B cell (primary cell): Measurements from ENCODE around the gene CST6. TPM values are rescaled to one million over a fixed set of nuclear protein-coding genes. Genes with fewer than 3 reads are reported as not detected.

Experiments
- ATAC-seq: fragments of 200-7000 bp; cut with Tn5 transposase; one replicate; pipeline ENCODE4 v1.10.0; 2021; ENCODE audit warnings: low read depth, mild to moderate bottlenecking, moderate number of reproducible peaks, moderate library complexity
- CTCF ChIA-PET: fragments of 350-600 bp; sonication (Branson Sonifier 250); formaldehyde crosslinking; loops from one replicate; lab custom pipeline; 2021; ENCODE audit warnings: antibody characterized with exemption, inconsistent platforms; lab: Charles Lee
- POLR2A ChIA-PET: fragments of 350-600 bp; sonication (Branson Sonifier 250); formaldehyde crosslinking; loops from one replicate; lab custom pipeline; 2021; ENCODE audit warnings: antibody characterized with exemption; lab: Charles Lee
- DNase-seq: peaks from one replicate; pipeline ENCODE4 v3.0.0; 2013
- H2AFZ ChIP-seq: 2 replicates; pipeline ENCODE4 v1.6.1; 2012; ENCODE audit warnings: mild to moderate bottlenecking, low read depth, low read length; ENCODE audit not compliant: insufficient read depth, poor library complexity, severe bottlenecking
- H3K27ac ChIP-seq, 2 donors: 1 replicate in 1 of 2; 2 replicates in 1 of 2; pipeline ENCODE4 v1.5.1; 2012 to 2013; ENCODE audit warnings: low read length in 2 of 2, mild to moderate bottlenecking in 2 of 2, moderate library complexity in 1 of 2
- H3K27me3 ChIP-seq, 4 experiments: fragments of 200-600 bp in 1 of 4; sonication (generic) in 1 of 4; replicated peaks in 1 of 4; 1 replicate in 2 of 4; 2 replicates in 2 of 4; pipeline versions ENCODE4 v1.6.1 to v1.7.0; 2013 to 2016; ENCODE audit warnings: low read length in 3 of 4, mild to moderate bottlenecking in 2 of 4, mixed read lengths in 1 of 4, moderate library complexity in 1 of 4; ENCODE audit not compliant: insufficient read depth in 4 of 4, control insufficient read depth in 3 of 4; ENCODE audit errors: control extremely low read depth in 1 of 4
- H3K36me3 ChIP-seq, 2 experiments: replicated peaks in 1 of 2; 1 replicate in 1 of 2; 2 replicates in 1 of 2; pipeline versions ENCODE4 v1.6.1 to v1.7.1; 2013; ENCODE audit warnings: low read length in 1 of 2; ENCODE audit not compliant: insufficient read depth in 2 of 2, control insufficient read depth in 1 of 2; ENCODE audit errors: control extremely low read depth in 1 of 2, extremely low read depth in 1 of 2
- H3K4me1 ChIP-seq, 2 donors: fragments of 200-600 bp in 1 of 2; sonication (generic) in 1 of 2; 1 replicate in 1 of 2; 2 replicates in 1 of 2; pipeline versions ENCODE4 v1.5.1 to v1.6.1; 2013 to 2017; ENCODE audit warnings: low read length in 2 of 2; ENCODE audit not compliant: control insufficient read depth in 2 of 2, insufficient read depth in 2 of 2
- H3K4me2 ChIP-seq: replicated peaks from 2 replicates; pipeline ENCODE3; 2012; ENCODE audit warnings: mild to moderate bottlenecking, low read depth, low read length; ENCODE audit not compliant: poor library complexity, severe bottlenecking
- H3K4me3 ChIP-seq, 5 experiments: fragments of 200-600 bp in 1 of 5; sonication (generic) in 1 of 5; 1 replicate in 3 of 5; 2 replicates in 2 of 5; pipeline versions ENCODE4 v1.5.1 to v1.7.0; 2011 to 2016; ENCODE audit warnings: low read length in 4 of 5, mild to moderate bottlenecking in 4 of 5, low read depth in 2 of 5, control low read depth in 1 of 5, moderate library complexity in 1 of 5; ENCODE audit not compliant: insufficient read depth in 1 of 5; ENCODE audit errors: control extremely low read depth in 1 of 5, extremely low read depth in 1 of 5
- H3K79me2 ChIP-seq: fragments of 200-600 bp; sonication (generic); one replicate; pipeline ENCODE4 v1.6.0; 2016; ENCODE audit warnings: low read length; ENCODE audit not compliant: control insufficient read depth, insufficient read depth
- H3K9ac ChIP-seq: fragments of 200-600 bp; sonication (generic); 2 replicates; pipeline ENCODE4 v1.6.1; 2017; ENCODE audit warnings: mild to moderate bottlenecking, low read length, moderate library complexity
- H3K9me3 ChIP-seq, 3 donors: one replicate each; pipeline versions ENCODE4 v1.6.1 to v1.7.1; 2013; ENCODE audit warnings: low read length in 2 of 3; ENCODE audit not compliant: control insufficient read depth in 2 of 3, insufficient read depth in 1 of 3; ENCODE audit errors: control extremely low read depth in 1 of 3
- H4K20me1 ChIP-seq: 2 replicates; pipeline ENCODE4 v1.6.0; 2012; ENCODE audit warnings: mild to moderate bottlenecking, low read length; ENCODE audit not compliant: insufficient read depth, control insufficient read depth, poor library complexity, severe bottlenecking
- H3K27ac Mint-ChIP-seq: one replicate; pipeline ENCODE4 v1.8.0; 2021; ENCODE audit warnings: mixed read lengths
- H3K27me3 Mint-ChIP-seq: one replicate; pipeline ENCODE4 v1.8.0; 2021; ENCODE audit warnings: mixed read lengths
- H3K4me1 Mint-ChIP-seq: one replicate; pipeline ENCODE4 v1.8.0; 2021; ENCODE audit warnings: mixed read lengths
- H3K4me3 Mint-ChIP-seq: one replicate; pipeline ENCODE4 v1.8.0; 2021; ENCODE audit warnings: mixed read lengths
- H3K9me3 Mint-ChIP-seq: one replicate; pipeline ENCODE4 v1.8.0; 2022; ENCODE audit warnings: mixed read lengths; ENCODE audit not compliant: insufficient read depth
- EZH2 ChIP-seq: IDR thresholded peaks from 2 replicates; pipeline ENCODE4 v1.6.1; 2012; ENCODE audit warnings: borderline replicate concordance, low read depth, mild to moderate bottlenecking, moderate library complexity, low read length; ENCODE audit not compliant: insufficient read depth, poor library complexity, severe bottlenecking
- WGBS: methylation state at CpG from one replicate; pipeline ENCODE4 v1.1.5; 2013; ENCODE audit warnings: missing lambda C conversion rate; ENCODE audit not compliant: insufficient coverage; 5-methylcytosine and 5-hydroxymethylcytosine counted together
- intact Hi-C: fragments of 100-400 bp; cut with micrococcal nuclease; formaldehyde crosslinking; loops from one replicate; pipeline ENCODE4 v1.10.0; 2022
- polyA plus RNA-seq: library from polyadenylated mRNA; depleted of rRNA; stranded (reverse); fragments of >200 nt; gene quantifications from 2 replicates; pipeline ENCODE4 v1.2.3, GENCODE V29; 2012
- total RNA-seq, 2 donors: library from RNA; stranded (reverse); fragments of 120-200 nt in 1 of 2; gene quantifications; 1 replicate in 1 of 2; 2 replicates in 1 of 2; pipeline versions ENCODE4 v1.2.3 to v1.2.4, GENCODE V29; 2013 to 2022
- TF ChIP-seq, protein P1 (sequence below): fragments of 200-600 bp; IDR thresholded peaks from one replicate; pipeline ENCODE4 v1.8.0; 2022; ENCODE audit warnings: antibody characterized with exemption, mild to moderate bottlenecking

CST6 gene
- total and polyA plus RNA-seq, 2 donors (not counting 1 experiment from before 2014, with no cell fraction given): not detected

DNA sequence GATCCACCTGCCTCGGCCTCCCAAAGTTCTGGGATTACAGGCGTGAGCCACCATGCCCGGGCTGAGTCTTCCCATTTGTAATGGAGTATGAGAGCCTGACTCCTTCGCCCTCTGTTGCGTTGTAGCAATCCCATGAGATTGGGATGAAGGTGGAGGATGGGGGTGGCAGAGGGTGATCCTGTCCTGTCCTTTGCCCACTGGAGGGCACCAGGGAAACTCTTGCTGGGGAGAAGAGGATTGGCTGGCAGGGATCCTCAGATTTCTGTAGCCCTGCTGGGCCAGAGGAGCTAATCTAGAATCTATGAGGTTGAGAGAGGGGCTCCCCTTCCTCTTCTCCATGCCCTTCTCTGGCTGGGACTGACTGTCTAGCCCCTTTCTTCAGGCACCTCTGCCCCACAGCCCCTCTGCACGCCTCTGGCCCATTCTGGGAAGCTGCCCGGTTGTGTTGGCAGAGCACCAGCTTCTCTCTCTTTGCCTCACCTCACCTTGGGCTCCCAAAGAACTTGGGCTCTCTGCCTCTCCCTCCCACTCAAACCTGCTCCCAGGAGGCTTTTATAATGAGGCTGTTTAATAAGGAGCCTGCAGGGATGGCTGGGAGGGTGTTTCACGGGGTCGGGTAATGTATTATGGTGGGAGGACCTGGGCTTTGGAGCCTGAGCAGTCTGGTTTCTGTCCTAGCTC, 24.0 kb downstream of the CST6 start:
- DNase-seq (no peak), ATAC-seq (no peak)
- ChIA-PET POLR2A (interaction anchor here (0.6 to 0.7 kb wide), 2 partner anchors 27 to 155 kb away, joined by 3 read pairs; no protein-coding TSS in a partner anchor), CTCF (interaction anchor here (2.2 kb wide), 1 partner anchor 9 kb away, joined by 12 read pairs; no protein-coding TSS in a partner anchor)
- H3K27me3 Mint-ChIP-seq: peaks cover 16% of the 10 kb centered on the region
- no peak overlapping the region for H3K4me3 Mint-ChIP-seq
- H4K20me1 ChIP-seq: no peaks in the 10 kb centered on the region
- H3K27ac Mint-ChIP-seq: no peak overlapping the region
- peaks cover 0 to 10% (median 0%) of the 10 kb centered on the region in 3 donors for H3K9me3 ChIP-seq
- H3K27ac ChIP-seq: no peak overlapping the region
- H3K27me3 ChIP-seq: peaks cover 0 to 8% (median 2%) of the 10 kb centered on the region in 4 experiments
- H3K4me1 Mint-ChIP-seq: no peaks in the 10 kb centered on the region
- H3K4me3 ChIP-seq: no peak overlapping the region
- H3K4me2 ChIP-seq: no peak overlapping the region
- H3K79me2 ChIP-seq: no peaks in the 10 kb centered on the region
- H2AFZ ChIP-seq: no peak overlapping the region
- TF ChIP-seq EZH2: no peak
- TF ChIP-seq, protein P1, sequence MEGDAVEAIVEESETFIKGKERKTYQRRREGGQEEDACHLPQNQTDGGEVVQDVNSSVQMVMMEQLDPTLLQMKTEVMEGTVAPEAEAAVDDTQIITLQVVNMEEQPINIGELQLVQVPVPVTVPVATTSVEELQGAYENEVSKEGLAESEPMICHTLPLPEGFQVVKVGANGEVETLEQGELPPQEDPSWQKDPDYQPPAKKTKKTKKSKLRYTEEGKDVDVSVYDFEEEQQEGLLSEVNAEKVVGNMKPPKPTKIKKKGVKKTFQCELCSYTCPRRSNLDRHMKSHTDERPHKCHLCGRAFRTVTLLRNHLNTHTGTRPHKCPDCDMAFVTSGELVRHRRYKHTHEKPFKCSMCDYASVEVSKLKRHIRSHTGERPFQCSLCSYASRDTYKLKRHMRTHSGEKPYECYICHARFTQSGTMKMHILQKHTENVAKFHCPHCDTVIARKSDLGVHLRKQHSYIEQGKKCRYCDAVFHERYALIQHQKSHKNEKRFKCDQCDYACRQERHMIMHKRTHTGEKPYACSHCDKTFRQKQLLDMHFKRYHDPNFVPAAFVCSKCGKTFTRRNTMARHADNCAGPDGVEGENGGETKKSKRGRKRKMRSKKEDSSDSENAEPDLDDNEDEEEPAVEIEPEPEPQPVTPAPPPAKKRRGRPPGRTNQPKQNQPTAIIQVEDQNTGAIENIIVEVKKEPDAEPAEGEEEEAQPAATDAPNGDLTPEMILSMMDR: no peak
- intact Hi-C loops: no loop called here
- 97% methylated on average over 5 of the region's 9 CpGs for WGBS
- no peaks in the 10 kb centered on the region for H3K9me3 Mint-ChIP-seq
- H3K9ac ChIP-seq: no peak overlapping the region
- H3K4me1 ChIP-seq: no peaks in the 10 kb centered on the region
- H3K36me3 ChIP-seq: no peaks in the 10 kb centered on the region

DNA sequence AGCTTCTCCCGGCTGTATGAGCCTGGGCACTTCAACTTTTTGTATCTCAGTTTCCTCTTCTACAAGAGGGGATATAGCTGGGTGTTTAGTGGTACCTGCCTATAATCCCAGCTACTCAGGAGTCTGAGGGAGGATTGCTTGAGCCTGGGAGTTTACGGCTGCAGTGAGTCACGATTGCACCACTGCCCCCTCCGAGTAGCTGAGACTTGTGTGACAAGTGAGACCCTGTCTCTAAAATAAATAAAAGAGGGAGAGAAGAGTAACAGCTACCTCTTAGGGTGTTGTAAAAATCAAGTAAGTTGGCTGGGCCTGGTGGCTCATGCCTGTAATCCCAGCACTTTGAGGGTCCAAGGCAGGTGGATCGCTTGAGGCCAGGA, 24.5 kb downstream of the CST6 start:
- H3K4me3 Mint-ChIP-seq: no peak overlapping the region

More for the DNA sequence above, 24.5 kb downstream of the CST6 start:
- H3K9me3 ChIP-seq: peaks cover 0 to 10% (median 0%) of the 10 kb centered on the region in 3 donors
- intact Hi-C loops: no loop called here
- no peak overlapping the region for H3K4me2 ChIP-seq
- H4K20me1 ChIP-seq: no peaks in the 10 kb centered on the region
- Mint-ChIP-seq H3K4me1 (no peaks in the 10 kb centered on the region), H3K9me3 (no peaks in the 10 kb centered on the region), H3K27me3 (peaks cover 15% of the 10 kb centered on the region), H3K27ac (no peak overlapping the region)
- no peak overlapping the region for H2AFZ ChIP-seq
- no peak overlapping the region for H3K9ac ChIP-seq
- TF ChIP-seq EZH2: no peak
- TF ChIP-seq, protein P1: no peak
- ChIA-PET CTCF (interaction anchor here (2.2 kb wide), 1 partner anchor 8 kb away, joined by 12 read pairs; no protein-coding TSS in a partner anchor), POLR2A (no interaction called here)
- H3K36me3 ChIP-seq: no peaks in the 10 kb centered on the region
- H3K4me3 ChIP-seq: no peak overlapping the region
- DNase-seq: no peak
- peaks cover 0 to 8% (median 2%) of the 10 kb centered on the region in 4 experiments for H3K27me3 ChIP-seq
- no peak for ATAC-seq
- WGBS: 100% methylated on average over 4 of the region's 5 CpGs
- H3K27ac ChIP-seq: no peak overlapping the region
- no peaks in the 10 kb centered on the region for H3K79me2 ChIP-seq
- no peaks in the 10 kb centered on the region for H3K4me1 ChIP-seq
